NB4 (cell line): ENCODE measurements around the gene TNS2.

Experiments used
- CTCF ChIP-seq: IDR thresholded peaks from one replicate; pipeline ENCODE4 v1.5.1; 2012; ENCODE audit warnings: low read depth, low read length
- MAX ChIP-seq: IDR thresholded peaks from 2 replicates; pipeline ENCODE4 v1.6.1; 2011; ENCODE audit warnings: low read depth, low read length
- MYC ChIP-seq: IDR thresholded peaks from 2 replicates; pipeline ENCODE4 v1.6.1; 2011; ENCODE audit warnings: low read depth, low read length
- POLR2A ChIP-seq: IDR thresholded peaks from 2 replicates; pipeline ENCODE4 v1.6.1; 2011; ENCODE audit warnings: mild to moderate bottlenecking; ENCODE audit not compliant: insufficient read length; ENCODE audit errors: extremely low read depth

DNA sequence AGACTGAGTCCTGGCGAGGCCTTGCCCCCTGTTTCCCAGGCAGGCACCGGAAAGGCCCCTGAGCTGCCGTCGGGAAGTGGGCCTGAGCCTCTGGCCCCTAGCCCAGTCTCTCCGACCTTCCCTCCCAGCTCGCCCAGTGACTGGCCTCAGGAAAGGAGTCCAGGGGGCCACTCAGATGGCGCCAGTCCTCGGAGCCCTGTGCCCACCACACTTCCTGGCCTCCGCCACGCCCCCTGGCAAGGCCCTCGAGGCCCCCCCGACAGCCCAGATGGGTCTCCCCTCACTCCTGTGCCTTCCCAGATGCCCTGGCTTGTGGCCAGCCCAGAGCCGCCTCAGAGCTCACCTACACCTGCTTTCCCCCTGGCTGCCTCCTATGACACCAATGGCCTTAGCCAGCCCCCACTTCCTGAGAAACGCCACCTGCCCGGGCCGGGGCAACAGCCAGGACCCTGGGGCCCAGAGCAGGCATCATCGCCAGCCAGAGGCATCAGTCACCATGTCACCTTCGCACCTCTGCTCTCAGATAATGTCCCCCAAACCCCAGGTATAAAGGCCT is 10.9 kb downstream of the TNS2 start:
- TF ChIP-seq CTCF (no peak), POLR2A (no peak), MAX (no peak), MYC (no peak)
